GM13977 (cell line): ENCODE results near the gene ANP32E.

Experiments used
- DNase-seq: peaks from one replicate; pipeline ENCODE4 v3.0.0; 2012; ENCODE audit warnings: low spot score
- in situ Hi-C: fragments of 300-500 bp; cut with MboI; formaldehyde crosslinking; loops from one replicate; pipeline ENCODE4 v1.12.0; 2022; ENCODE audit warnings: low sequenced_read_pairs, low pct_unique_long_range_greater_than_20kb, mixed read lengths, inconsistent platforms; ENCODE audit not compliant: unreplicated experiment
- TF ChIP-seq, protein P1 (sequence below): IDR thresholded peaks from 2 replicates; pipeline ENCODE4 v1.5.1; 2012; ENCODE audit warnings: mild to moderate bottlenecking, control low read depth; ENCODE audit not compliant: insufficient read depth; ENCODE audit errors: extremely low read depth, missing control alignments

Gene ANP32E

DNA sequence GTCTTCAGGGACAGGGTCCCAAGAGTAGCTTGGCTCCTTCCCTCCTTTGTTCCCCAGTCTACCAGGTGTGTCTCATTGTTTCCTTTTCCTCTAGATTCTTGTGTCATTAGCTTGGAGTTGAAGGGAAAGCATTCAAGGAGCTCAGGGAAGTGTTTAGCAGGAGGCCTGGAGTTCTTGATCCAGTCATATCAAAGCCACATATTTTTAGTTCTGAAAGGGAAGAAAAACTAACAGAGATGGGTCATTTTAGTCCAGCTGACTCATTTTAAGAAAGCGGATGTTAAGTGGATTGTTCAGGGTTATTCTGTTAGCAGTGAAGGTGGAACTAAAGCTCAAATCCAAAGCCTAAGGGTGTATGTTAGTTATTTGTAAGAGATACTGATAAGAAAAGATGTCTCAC is 37.4 kb upstream of the ANP32E start:
- no peak for DNase-seq
- in situ Hi-C loops, result loop anchor here (25.0 kb wide), 1 partner anchor 264 kb away; the partner anchor contains the start of gene ADAMTSL4
- TF ChIP-seq, protein P1, sequence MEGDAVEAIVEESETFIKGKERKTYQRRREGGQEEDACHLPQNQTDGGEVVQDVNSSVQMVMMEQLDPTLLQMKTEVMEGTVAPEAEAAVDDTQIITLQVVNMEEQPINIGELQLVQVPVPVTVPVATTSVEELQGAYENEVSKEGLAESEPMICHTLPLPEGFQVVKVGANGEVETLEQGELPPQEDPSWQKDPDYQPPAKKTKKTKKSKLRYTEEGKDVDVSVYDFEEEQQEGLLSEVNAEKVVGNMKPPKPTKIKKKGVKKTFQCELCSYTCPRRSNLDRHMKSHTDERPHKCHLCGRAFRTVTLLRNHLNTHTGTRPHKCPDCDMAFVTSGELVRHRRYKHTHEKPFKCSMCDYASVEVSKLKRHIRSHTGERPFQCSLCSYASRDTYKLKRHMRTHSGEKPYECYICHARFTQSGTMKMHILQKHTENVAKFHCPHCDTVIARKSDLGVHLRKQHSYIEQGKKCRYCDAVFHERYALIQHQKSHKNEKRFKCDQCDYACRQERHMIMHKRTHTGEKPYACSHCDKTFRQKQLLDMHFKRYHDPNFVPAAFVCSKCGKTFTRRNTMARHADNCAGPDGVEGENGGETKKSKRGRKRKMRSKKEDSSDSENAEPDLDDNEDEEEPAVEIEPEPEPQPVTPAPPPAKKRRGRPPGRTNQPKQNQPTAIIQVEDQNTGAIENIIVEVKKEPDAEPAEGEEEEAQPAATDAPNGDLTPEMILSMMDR, result no peak

DNA sequence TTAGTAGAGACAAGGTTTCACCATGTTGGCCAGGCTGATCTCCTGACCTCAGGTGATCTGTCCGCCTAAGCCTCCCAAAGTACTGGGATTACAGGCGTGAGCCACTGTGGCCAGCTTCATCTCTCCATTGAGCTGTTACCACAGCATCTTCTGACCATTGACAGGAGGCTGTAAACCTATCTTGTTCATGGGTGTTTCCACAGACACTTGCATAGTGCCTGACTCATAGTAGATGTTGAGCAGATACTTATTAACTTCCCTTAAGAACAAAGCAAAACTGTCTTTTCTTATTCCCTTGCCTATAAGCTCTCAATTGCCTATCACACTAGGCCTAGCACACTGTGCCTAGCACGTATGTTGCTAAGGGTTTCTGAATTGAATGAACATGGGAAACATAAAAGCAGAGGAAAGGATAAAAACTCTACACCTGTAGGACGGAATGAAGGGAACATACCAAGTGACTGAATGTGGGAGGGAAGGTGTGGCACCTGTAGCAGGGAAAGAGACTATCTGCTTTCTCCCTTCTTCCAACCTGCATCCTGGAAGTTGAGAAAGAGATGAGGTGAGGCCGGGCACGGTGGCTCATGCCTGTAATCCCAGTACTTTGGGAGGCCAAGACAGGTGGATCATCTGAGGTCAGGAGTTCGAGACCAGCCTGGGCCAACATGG is 35.5 kb upstream of the ANP32E start:
- in situ Hi-C loops, result loop anchor here (25.0 kb wide), 1 partner anchor 266 kb away; the partner anchor contains the start of gene ADAMTSL4
- TF ChIP-seq, protein P1, result no peak

DNA sequence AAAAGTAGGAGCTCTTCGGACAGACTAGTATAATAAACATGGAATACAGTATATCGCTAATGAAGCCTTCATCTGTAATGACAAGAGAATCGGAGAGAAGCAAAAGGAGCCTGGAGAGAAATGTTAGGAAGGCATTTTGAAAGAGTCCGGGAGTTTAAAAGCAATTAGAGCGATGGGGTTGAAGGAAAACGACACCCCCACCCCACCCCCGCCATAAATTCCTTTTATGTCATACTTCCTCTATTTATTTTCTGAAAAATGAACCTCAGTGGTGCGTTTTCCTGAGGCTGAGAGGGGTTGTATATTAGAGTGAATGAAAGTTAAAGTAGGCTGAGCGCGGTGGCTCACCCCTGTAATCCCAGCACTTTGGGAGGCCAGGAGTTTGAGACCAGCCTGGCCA is 33.5 kb upstream of the ANP32E start:
- no peak for DNase-seq
- TF ChIP-seq, protein P1, result no peak
- in situ Hi-C loops, result loop anchor here (25.0 kb wide), 1 partner anchor 268 kb away; the partner anchor contains the start of gene ADAMTSL4

More for the DNA sequence above, 35.5 kb upstream of the ANP32E start:
- no peak for DNase-seq

DNA sequence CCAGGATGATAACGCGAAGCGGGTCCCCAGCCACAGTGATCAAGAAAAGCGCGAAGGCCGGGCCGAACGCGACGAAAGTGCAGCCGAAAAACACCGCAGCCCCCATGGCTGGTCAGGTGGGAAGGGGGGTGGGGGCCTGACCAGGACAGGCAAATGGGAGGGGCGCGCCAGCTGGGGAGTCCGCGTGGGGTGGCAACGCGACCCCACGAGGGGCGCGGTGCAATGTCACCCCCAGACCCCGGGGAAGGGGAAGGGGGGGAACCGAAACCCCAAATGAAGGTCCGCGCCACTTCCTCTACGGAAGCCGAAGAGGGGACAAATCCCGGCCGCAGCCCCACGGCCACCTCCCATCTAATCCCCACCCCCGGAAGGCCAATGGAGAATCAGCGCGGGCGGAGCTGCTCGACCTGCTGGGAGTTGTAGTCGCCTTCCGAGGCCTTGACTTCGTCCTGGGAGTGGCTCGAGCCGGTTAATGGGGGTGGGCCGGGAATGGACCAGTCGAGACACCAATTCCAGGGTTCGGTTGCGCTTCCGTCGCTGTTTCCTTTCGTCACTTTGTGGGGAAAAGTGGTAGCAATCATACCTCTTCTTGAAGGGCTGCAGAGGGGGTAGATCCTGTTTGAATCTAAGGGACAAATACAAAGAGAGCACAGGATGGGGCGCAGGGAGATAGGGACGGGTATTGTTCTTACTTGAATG is 32.9 kb upstream of the ANP32E start, which contains the start of gene APH1A:
APH1A (minus strand) TSS at position 312 of the 699 bp plus-strand sequence; CDS start at position 106, 206 bp downstream.
- in situ Hi-C loops, result loop anchor here (25.0 kb wide), 1 partner anchor 268 kb away; the partner anchor contains the start of gene ADAMTSL4
- DNase-seq, result peak; percentile 96

GRCh38 chr1:150268340-150268704 is 32.4 kb upstream of the ANP32E start:
- TF ChIP-seq, protein P1, result no peak
- peak; percentile 45 for DNase-seq
- in situ Hi-C loops, result loop anchor here (25.0 kb wide), 1 partner anchor 269 kb away; the partner anchor contains the start of gene ADAMTSL4

More for the DNA sequence above, 32.9 kb upstream of the ANP32E start, which contains the start of gene APH1A:
- TF ChIP-seq, protein P1, result no peak

DNA sequence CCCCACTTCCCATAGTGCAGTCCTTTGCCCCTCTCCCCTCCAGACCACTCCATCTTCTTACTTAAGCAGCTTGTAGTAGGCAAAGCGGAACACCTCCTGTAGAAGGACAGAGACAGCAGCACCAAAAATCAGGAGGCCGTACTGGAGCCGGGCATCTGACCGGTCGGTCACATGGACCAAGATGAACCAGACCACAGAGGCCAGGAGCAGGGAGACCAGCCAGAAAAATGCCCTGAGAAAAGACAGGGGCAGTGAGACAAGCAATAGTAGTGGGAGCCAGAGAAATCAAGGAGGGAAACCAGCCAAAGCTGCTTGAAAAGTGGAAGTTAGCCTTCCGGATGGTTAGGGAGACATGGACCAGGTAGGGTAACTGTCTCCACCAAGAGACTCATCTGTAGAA is 32.0 kb upstream of the ANP32E start:
- in situ Hi-C loops, result loop anchor here (25.0 kb wide), 1 partner anchor 269 kb away; the partner anchor contains the start of gene ADAMTSL4
- TF ChIP-seq, protein P1, result no peak
- DNase-seq, result no peak
